SK-N-MC (cell line): ENCODE data around the gene ADCY5.

Source experiments
- EZH2 ChIP-seq: fragments of 200-600 bp; sonication (generic); IDR thresholded peaks from one replicate; pipeline ENCODE4 v1.6.1; 2017; ENCODE audit warnings: antibody characterized with exemption
- POLR2AphosphoS5 ChIP-seq: IDR thresholded peaks from 2 replicates; pipeline ENCODE4 v1.6.1; 2012; ENCODE audit warnings: mild to moderate bottlenecking, low read depth, low read length, borderline replicate concordance

DNA sequence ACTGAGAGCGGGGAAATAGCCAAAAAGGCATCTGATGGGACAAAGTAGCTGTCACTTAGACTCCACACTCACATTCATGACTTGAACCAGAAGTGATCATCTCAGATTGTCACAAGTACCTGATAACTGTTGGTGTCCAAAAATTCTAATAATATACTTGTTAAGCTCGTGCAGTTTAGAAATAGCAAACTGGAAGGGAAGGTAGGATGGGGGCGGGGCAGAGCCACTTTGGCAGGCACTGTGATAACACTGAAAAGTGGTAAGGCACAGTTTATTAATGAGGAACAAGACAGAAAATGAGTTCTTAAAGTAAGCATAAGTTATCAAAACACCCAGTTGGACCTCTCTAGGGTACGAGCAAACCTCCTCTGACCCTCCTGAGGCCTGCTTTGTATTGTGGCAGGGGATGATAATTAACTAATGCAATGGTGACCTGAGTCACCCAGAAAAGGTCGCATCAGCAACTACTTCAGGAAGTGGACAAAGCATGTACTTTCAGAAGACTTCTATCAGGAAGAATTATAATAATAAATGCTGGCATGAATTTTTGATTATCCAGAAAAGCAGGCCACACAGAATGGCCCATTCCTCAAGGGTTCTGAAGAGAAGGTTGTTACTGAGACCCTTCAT, 54.4 kb downstream of the ADCY5 start:
- no peak for TF ChIP-seq EZH2
- no peak for TF ChIP-seq POLR2AphosphoS5
